GM21737 (cell line): ENCODE measurements around the gene CAMTA1.

Experiments
- ATAC-seq: cut with Tn5 transposase; IDR thresholded peaks from one replicate; pipeline ENCODE4 v1.9.1; 2021; ENCODE audit warnings: mild to moderate bottlenecking, moderate library complexity; ENCODE audit not compliant: unreplicated experiment

CAMTA1 gene

GRCh38 chr1:7630378-7630777 is 845.1 kb downstream of the CAMTA1 start:
- no peak for ATAC-seq

DNA sequence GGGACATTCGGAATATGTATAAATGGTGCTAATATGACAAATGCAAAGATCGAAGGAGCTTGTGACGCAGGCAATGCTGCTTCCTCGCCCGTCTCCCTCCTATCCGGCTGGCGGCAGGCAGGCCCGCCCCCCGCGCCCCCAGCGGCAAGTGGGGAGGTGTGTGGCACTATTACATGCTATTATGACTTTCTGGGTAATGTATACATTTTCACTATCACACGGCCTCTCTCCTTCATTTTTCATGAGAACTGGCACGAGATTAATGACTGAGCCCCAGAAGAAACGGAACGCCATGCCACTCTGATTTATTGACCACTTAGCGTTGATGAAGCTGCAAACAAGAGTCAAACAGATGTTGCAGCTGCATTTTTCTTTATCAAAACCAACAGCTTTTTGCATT is 846.9 kb downstream of the CAMTA1 start:
- no peak for ATAC-seq

- ATAC-seq: no peak
Observed at GRCh38 chr1:7632681-7633080, 847.4 kb downstream of the CAMTA1 start.

- no peak for ATAC-seq
Observed at GRCh38 chr1:7633506-7634245, 848.4 kb downstream of the CAMTA1 start.

DNA sequence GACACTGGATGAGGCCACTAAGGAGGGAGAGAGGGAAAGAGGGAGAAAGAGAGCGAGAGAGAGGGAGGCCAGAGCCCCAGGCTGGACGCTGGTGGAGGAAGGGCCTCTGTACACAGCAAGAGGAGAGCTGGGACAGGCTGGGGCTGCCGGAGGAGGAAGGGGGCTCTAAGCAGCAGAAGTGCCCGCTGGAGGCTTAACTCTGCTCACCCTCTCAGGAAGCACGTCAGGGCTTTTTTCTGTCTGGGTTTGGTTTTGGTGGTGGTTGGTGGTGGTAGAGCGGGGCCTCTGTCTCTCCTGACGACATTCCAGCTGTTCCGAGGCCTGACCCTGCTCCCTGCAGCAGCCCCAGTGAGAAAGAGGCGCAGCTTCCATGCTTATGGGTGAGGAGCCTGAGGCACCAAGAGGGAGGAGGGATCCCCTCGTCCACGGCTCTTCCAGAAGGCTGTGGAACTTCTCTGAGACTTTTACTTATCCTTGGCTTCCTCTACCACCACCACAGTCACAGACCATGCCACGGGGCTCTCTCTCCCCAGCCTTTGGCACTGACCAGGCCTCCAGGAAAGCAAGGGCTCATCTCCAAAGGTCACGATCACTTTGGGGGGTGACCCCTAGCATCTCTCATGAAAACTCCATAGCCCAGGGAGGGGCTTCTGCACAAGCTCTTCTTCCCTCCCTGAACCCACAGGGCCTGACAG is 849.4 kb downstream of the CAMTA1 start:
- no peak for ATAC-seq

- no peak for ATAC-seq
Observed at GRCh38 chr1:7636795-7637526, 851.7 kb downstream of the CAMTA1 start.

- ATAC-seq: no peak
Observed at GRCh38 chr1:7638078-7638477, 852.8 kb downstream of the CAMTA1 start.

GRCh38 chr1:7639435-7640131 is 854.3 kb downstream of the CAMTA1 start:
- no peak for ATAC-seq

- no peak for ATAC-seq
Observed at GRCh38 chr1:7640350-7640749, 855.1 kb downstream of the CAMTA1 start.

GRCh38 chr1:7640920-7641585 is 855.8 kb downstream of the CAMTA1 start:
- no peak for ATAC-seq

DNA sequence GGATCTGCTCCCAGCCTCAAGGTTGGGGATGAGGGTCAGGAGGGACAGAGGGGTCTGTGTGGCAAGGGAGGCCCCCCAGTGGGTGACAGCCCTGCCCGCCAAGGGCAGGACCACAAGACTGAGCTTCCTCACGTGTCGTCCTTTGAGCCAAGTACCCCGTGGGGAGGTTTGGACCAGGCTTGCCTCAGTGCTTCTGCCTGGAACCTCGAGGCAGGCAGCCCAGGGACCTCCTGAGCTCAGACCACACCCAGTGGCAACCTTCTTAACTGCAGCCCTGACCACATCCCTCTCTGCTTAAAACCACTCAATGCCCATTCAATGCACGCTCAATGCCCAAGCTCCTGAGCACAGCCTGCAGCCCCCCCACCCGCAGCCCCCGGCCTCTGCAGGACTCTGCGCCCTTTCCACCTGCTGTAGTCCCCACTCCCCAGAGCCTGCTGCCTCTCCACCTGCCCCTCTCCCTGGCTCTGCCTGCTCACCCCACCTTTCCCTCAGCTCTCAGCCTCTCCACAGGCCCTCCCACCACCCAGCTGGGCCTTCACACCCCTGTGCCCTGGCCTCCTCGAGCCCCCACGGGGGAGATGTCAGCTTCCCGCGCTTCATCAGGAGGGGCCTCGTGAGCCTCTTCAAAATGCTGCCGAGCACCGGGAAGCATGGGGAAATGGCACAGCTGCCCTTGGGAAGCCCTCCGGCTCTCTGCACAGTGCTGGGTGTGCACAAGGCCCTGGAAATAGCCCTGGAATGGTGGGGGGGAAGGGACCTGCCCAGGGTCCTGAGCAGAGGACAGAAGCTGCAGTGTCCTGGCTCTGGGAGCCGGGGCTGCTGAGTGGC is 856.5 kb downstream of the CAMTA1 start:
- no peak for ATAC-seq

DNA sequence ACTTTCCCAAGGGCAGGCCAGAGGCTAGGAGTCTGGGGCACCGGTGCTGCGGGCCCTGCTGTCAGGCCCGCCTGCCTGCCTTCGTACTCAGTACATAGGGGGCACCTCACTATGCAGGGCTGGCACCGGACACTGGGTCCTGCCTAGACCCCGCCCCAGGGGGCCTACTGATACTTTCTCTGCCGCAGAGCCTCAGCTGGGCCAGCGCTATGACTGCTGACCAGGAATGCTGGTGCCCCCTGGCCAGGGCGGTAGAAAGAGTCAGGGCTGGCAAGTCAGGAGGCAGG is 857.1 kb downstream of the CAMTA1 start:
- ATAC-seq: no peak

DNA sequence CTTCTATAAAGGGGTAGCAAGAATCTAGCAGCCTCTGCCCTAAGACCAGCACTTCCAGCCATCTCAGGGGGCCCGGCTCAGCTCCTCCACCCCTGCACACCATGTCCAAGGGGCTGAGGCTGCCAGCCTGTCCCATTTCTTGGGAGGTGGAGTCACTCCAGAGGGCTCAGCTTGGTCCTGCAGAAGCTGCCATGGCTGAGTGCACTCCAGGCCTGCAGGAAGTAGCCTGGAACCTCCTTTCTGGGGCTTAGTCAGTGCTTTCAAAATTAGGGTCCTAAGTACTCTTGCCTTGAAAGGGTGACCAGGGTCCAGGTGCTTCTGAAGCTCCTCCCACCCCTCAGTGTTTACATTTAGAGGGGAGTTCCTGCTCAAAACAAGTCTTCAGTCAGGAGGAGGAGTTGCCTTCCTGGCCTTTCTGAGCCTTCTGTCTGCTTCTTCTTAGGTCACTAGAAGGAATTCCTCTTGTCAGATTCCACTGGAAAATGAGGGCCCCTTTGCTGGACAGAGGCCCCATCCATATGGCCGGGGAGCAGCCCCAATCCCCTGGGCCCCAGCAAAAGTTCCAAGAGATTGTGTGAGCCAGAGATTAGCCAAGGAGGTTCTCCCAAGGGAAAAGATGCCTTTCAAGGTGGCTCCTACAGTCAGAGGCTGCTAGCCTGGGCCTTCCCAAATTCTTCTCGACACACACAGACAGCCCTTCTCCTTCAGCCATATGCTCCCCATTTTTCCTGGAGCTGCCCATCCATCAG is 857.7 kb downstream of the CAMTA1 start:
- no peak for ATAC-seq

DNA sequence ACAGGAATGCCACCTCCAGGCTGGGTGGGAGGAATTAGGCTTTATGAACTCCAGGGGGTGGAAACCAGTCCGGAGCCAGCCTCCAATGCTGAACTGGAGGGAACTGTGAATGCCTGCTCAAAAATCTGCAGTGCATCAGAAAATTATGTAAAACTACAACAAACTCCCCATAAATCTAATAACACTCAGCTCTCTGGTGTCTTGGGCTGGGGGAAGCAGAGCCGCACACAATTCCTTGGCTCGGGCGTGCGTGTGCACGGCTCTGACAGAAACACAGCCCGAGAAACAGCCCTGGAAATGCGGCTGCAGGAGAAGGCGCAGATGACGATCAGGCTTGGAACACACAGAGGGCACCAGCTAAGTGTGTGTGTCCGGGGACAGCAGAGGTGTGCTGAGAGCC is 858.3 kb downstream of the CAMTA1 start:
- no peak for ATAC-seq

GRCh38 chr1:7644086-7644485 is 858.8 kb downstream of the CAMTA1 start:
- no peak for ATAC-seq

GRCh38 chr1:7644961-7645750 is 859.9 kb downstream of the CAMTA1 start:
- ATAC-seq: no peak

- no peak for ATAC-seq
Observed at GRCh38 chr1:7645751-7646048, 860.4 kb downstream of the CAMTA1 start.

- no peak for ATAC-seq
Observed at GRCh38 chr1:7646164-7646563, 860.9 kb downstream of the CAMTA1 start.
